Measurements from ENCODE around the gene NUP93. TPM values are rescaled to one million over a fixed set of nuclear protein-coding genes. Genes with fewer than 3 reads are reported as not detected.

The NUP93 gene
- polyA plus RNA-seq, 2 of the 4 experiments (the other 2 are of a cell fraction), result 87.3 to 91.4 TPM

GRCh38 chr16:56858374-56858773 lies 128.4 kb downstream of the NUP93 start:
- WGBS (ENCODE audit: missing lambda C conversion rate), result 93% methylated on average over 10 of the region's 14 CpGs

GRCh38 chr16:56859636-56860035 lies 129.7 kb downstream of the NUP93 start:
- H3K4me1 ChIP-seq, result peaks cover 27% of the 10 kb centered on the region
- ATAC-seq (no peak), DNase-seq (ENCODE audit: low read depth in 1 of 2, low spot score in 1 of 2) (no peak), FAIRE-seq (no peak)
- peak overlapping the region in 1 of 2 experiments; percentile 35; a peak in 1 of 6 replicates for H3K27ac ChIP-seq
- 51% methylated on average over 2 of the region's 2 CpGs for WGBS (ENCODE audit: missing lambda C conversion rate)
- TF ChIP-seq ZSCAN20 (CRISPR knock-in tag; IDR thresholded peaks at IDR 0.05), result no peak
- TF ChIP-seq CHD4 (IDR thresholded peaks at IDR 0.05; ENCODE audit: borderline replicate concordance), result no peak
- no peak overlapping the region for H3K4me2 ChIP-seq
- H3K4me3 ChIP-seq, result no peak overlapping the region
- CTCF ChIA-PET, result interaction anchor here (0.6 to 12.8 kb wide), 5 partner anchors 7 to 527 kb away, joined by 3 to 146 read pairs (median 6); partner anchors contain the start of gene SLC12A3
- POLR2A ChIA-PET, result no interaction called here
- H3K9me3 ChIP-seq, result no peaks in the 10 kb centered on the region

More at GRCh38 chr16:56858374-56858773, 128.4 kb downstream of the NUP93 start:
- Histone ChIP-seq H3K4me1 (peaks cover 27% of the 10 kb centered on the region), H3K9me3 (no peaks in the 10 kb centered on the region), H3K4me3 (no peak overlapping the region), H3K4me2 (no peak overlapping the region), H3K27ac (peak overlapping the region in 1 of 2 experiments; percentile 24; a peak in 1 of 6 replicates)
- DNase-seq (ENCODE audit: low read depth in 1 of 2, low spot score in 1 of 2), result no peak
- no peak for TF ChIP-seq KDM1A (IDR thresholded peaks at IDR 0.05; ENCODE audit: low read depth)
- TF ChIP-seq CHD4 (IDR thresholded peaks at IDR 0.05; ENCODE audit: borderline replicate concordance), result no peak
- TF ChIP-seq ZNF302 (CRISPR knock-in tag; IDR thresholded peaks at IDR 0.05), result no peak
- no peak for TF ChIP-seq CHD2 (IDR thresholded peaks at IDR 0.05; ENCODE audit: low read length, partially characterized antibody)
- no peak for TF ChIP-seq RNF2 (IDR thresholded peaks at IDR 0.05; ENCODE audit: borderline replicate concordance, low read depth)
- TF ChIP-seq CTCF (IDR thresholded peaks at IDR 0.05), result no peak
- no peak for TF ChIP-seq ZSCAN20 (CRISPR knock-in tag; IDR thresholded peaks at IDR 0.05)
- TF ChIP-seq TP53 (CRISPR knock-in tag; IDR thresholded peaks at IDR 0.05), result no peak
- no peak for TF ChIP-seq NPAS2 (CRISPR knock-in tag; IDR thresholded peaks at IDR 0.05; ENCODE audit: borderline replicate concordance)
- TF ChIP-seq ZC3H11A (IDR thresholded peaks at IDR 0.05), result no peak
- TF ChIP-seq RAD21 (conservative IDR thresholded peaks at IDR 0.05 in 1 of 2, IDR thresholded peaks at IDR 0.05 in 1 of 2), result no peak
- TF ChIP-seq RARB (CRISPR knock-in tag; IDR thresholded peaks at IDR 0.05), result no peak
- no peak for TF ChIP-seq HDAC2 (IDR thresholded peaks at IDR 0.05)
- TF ChIP-seq SREBF2 (IDR thresholded peaks at IDR 0.05), result no peak
- TF ChIP-seq NR3C1 (IDR thresholded peaks at IDR 0.05), result no peak
- CTCF ChIA-PET, result interaction anchor here (1.3 to 12.8 kb wide), 5 partner anchors 8 to 64 kb away, joined by 4 to 146 read pairs (median 4); partner anchors contain the start of gene SLC12A3
- no peak for ATAC-seq
- FAIRE-seq, result no peak
- POLR2A ChIA-PET, result no interaction called here

GRCh38 chr16:56860226-56861020 lies 130.5 kb downstream of the NUP93 start:
- POLR2A ChIA-PET, result no interaction called here
- 84% methylated on average over 9 of the region's 9 CpGs for WGBS (ENCODE audit: missing lambda C conversion rate)
- FAIRE-seq, result no peak

More at GRCh38 chr16:56860226-56861020, 130.5 kb downstream of the NUP93 start:
- TF ChIP-seq CBX2 (IDR thresholded peaks at IDR 0.05; ENCODE audit: borderline replicate concordance, low read depth) (no peak), POLR2AphosphoS2 (conservative IDR thresholded peaks at IDR 0.05; ENCODE audit: low read length) (no peak), GATA3 (IDR thresholded peaks at IDR 0.05; ENCODE audit: borderline replicate concordance) (no peak), ZNF302 (CRISPR knock-in tag; IDR thresholded peaks at IDR 0.05) (no peak), CEBPB (IDR thresholded peaks at IDR 0.05) (no peak), ZFP36 (IDR thresholded peaks at IDR 0.05; ENCODE audit: borderline replicate concordance, partially characterized antibody) (no peak), FOSL2 (IDR thresholded peaks at IDR 0.05) (no peak), FOSL2 (CRISPR knock-in tag; IDR thresholded peaks at IDR 0.05) (no peak)
- DNase-seq (ENCODE audit: low read depth in 1 of 2, low spot score in 1 of 2), result no peak
- Histone ChIP-seq H3K4me3 (no peak overlapping the region), H3K9me3 (no peaks in the 10 kb centered on the region), H3K27ac (peak overlapping the region; percentile 34 to 35; a peak in 4 of 6 replicates), H3K4me2 (0 out of 3 replicates have a peak overlapping the region, but pooled peaks have one; percentile 22), H3K4me1 (peaks cover 27% of the 10 kb centered on the region)
- ATAC-seq, result no peak
- CTCF ChIA-PET, result interaction anchor here (0.6 to 12.8 kb wide), 7 partner anchors 6 to 528 kb away, joined by 3 to 146 read pairs (median 5); partner anchors contain the start of gene SLC12A3
